Amniotic stem cell (primary cell): ENCODE data around the gene NEK6.

Experiments
- DNase-seq: peaks from one replicate; lab custom pipeline; 2025; lab: John Stamatoyannopoulos, UW

The NEK6 gene

GRCh38 chr9:124321935-124322334 lies 64.2 kb downstream of the NEK6 start:
- DNase-seq = no peak

DNA sequence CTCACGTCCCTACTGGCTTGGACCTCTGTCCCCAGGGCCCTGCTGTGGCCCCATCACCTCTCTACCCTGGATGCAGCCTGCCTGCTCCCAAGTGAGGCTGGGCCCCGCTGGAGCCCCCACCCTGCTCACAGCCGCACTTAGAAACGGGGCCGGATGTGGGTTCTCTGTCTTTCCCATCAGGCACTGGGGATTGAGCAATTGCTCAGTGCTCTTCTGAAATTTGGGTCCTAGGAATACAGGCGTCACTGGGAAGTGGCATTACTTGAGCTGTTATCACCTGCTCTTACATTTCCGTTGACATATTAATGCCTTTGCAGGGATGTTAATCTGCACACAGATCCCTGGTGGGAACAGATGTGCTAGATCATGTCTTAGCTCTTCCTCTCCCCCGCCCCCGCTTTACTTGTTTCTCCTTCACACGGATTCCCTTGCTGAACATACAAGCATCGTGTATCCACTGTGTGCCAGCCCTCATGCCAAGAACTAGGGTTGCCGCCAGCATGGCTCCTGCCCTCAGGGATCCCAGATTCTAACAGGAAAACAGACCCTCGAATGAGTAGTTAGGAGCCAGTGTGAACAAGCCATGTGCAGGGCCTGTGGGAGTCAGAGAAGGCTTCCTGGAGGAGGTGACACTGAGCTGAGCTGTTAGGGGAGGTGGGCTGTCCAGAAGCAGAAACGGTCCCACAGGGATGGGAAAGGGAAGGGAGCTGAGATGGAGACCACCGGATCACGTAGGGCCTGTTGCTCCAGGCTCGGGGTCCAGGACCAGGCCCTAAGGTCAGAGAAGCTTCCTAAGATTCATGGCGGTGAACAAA lies 65.1 kb downstream of the NEK6 start:
- no peak for DNase-seq

DNA sequence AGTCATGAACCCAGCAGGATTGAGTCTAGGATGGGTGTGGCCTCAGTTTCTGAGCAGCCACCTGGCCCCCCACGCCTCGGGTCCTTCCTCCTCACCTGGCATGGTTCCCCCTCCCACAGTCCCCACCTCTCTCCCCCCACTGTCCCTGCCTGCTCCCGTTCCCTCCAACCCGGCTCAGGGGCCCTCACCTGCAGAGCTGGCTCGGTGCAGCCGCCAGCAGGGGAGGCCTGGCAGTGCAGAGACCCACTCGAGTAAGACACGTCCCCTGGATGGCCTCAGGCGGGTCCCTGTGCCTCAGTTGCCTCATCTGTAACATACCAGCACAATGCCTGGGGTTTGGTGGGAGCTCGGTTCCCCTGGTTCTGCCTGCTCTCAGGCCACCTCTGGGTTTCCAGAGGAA lies 66.2 kb downstream of the NEK6 start:
- no peak for DNase-seq

GRCh38 chr9:124325816-124326215 lies 68.1 kb downstream of the NEK6 start:
- DNase-seq = no peak

DNA sequence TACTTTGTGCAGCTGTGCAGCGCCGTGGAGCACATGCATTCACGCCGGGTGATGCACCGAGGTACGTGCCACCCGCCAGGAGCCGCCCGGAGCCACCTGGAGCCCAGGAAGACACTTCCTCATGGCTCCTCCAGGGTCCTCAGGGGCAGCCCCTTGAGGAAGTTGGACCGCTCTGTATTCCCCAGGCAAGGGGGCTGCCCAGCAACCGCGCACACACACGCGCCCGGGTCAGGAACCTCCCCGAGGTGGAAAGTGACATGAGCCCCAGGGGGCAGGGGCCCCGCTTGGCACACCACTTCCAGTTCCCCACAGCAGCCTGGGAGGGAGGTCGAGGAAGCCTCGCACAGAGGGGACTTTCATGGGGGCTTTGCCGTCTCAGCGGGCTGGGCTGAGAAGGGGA lies 68.6 kb downstream of the NEK6 start:
- no peak for DNase-seq

- DNase-seq = no peak
Measured at GRCh38 chr9:124327491-124327890, 69.7 kb downstream of the NEK6 start.

DNA sequence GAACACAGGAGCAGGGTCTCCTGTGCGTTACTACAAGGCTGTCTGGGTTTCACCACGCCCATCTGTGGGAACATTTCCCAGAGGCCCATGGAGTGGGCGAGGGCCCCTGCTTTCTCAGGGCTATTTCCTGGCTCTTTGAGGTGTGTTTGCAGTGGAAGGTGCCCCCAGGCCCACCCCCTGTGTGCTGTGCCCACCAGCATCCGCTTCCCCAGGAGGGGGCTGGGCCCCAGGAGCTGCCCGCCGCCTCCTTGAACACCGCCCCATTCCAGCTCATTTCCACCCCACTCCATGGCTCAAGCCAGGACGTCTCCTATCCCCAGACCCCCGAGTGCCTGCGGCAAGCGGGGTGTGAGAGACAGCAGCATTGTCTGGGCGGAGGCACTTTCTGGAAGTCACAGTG lies 70.5 kb downstream of the NEK6 start:
- no peak for DNase-seq

GRCh38 chr9:124329206-124329792 lies 71.5 kb downstream of the NEK6 start:
- no peak for DNase-seq

DNA sequence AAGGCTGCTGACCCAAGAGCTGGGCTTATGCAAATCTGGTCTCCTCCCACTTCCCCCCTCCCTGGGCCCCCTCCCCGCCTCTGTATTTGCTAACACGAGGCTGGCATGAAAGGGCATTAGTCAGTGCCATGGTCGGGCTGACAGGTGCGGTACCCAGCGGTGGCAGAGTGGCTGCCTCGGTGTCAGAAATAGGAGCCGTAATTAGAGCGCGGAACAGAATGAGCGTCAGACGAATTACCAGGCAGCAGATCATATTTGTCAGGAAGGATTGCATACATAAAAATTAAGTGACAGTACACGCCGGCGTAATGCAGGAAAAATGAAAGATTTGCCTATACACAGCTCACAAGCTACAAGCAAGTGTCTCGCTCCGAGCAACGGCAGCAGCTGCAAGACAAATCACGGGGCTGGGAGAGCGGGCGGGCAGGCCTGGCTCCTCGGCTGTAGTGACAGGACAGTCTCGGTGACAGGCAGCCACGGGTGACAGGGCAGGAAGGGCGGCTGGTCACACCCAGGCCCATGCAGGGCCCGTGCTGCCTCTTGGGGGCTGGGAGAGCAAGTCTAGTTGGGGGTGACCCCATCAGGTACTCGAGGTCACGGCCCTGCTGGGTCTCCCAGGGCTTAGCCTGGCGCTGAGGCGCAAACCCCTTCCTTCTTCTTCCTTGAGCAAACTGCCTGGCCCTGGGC lies 72.4 kb downstream of the NEK6 start:
- DNase-seq = no peak

DNA sequence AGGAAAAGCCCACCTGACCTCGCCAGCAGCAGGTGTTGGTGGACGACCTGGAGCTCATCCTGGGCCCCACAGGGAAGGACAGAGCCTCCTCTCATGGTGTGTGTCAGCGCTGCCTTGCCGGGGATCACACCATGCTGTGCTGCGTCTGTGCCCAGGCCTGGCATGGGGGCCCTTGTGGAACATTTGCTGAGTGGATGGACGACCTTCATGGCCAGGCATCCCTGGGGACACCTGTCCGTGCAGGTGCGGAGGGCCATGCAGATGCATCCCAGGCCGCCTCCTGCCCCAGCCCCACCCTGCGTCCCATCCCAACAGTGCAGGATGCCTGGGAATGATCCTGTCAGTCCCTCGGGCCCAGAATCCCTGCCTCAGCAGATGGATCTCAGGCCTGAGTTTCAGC lies 73.8 kb downstream of the NEK6 start:
- no peak for DNase-seq

- no peak for DNase-seq
Measured at GRCh38 chr9:124332361-124333202, 74.8 kb downstream of the NEK6 start.

DNA sequence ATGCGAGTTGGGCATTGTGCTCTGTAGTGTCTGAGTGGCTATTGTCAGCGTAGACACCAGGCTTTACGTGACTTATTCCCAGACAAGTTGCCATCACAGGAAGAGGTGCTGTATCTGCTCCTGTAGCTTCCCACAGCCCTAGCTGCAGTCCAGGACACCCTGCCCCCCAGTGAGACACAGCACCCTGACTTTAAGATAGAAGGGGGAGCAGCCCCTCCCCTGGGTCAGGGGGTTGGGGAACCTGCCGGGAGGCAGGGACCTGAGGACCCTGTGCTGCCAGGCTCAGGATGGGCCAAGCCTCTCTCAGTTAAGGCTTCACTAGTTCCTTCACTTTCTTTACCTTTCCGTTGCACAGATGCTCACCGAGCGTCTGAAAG lies 75.4 kb downstream of the NEK6 start:
- DNase-seq = no peak

DNA sequence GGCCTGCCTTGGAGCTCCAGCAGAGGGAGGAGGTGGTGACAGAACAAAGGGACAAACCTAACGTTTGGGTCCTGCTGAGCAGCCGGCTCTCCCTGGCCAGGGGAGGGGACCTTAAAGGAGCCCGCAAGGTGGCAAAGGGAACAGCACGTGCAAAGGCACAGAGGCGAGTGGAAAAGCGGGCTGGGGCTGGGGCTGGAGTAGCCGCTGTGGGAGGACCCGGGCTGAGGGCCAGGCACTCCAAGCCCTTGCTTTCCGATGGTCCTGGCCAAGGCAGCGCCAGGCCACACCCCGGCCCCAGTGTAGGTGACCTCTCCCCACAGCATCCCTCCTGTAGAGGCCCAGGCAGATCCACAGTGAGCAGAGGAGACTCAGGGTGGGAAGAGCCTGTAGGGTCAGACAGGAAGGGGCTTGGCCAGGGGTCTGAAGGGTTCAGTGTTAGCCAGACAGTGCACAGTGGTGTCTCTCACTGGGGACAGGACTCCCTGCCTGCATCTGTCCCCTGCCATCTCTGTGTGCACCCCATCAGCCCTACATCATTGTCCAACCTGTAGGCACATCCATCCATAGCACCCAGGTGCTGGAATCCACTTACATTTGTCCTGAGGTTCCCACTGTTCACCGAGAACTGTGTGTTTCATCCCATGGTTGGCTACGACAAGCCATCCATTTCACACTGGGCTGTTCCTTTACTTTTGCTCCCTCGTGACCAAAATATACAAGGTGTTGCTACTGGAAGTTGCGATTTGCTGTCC lies 77.0 kb downstream of the NEK6 start:
- no peak for DNase-seq

DNA sequence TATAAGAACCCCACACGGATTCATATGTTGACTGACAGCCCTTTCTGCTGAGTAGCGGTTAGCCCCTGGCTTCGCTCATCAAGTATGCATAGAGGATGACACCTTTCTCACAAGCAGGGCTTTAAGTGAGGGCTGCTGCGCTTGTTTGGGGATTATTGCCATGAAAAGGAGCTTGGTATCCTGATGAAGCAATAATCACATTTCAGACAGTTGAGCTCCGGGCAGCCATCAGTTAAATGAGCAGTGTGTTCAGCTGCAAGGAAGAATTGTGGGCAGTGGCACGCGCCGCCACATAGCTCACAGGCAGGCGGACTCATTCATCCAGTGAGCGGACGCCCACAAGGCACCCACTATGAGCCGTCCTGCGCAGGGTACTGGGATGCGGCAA lies 77.6 kb downstream of the NEK6 start:
- DNase-seq = no peak

GRCh38 chr9:124337562-124337961 lies 79.8 kb downstream of the NEK6 start:
- DNase-seq = no peak

GRCh38 chr9:124339603-124340146 lies 81.9 kb downstream of the NEK6 start:
- DNase-seq = no peak

- no peak for DNase-seq
Measured at GRCh38 chr9:124340219-124341069, 82.7 kb downstream of the NEK6 start.

DNA sequence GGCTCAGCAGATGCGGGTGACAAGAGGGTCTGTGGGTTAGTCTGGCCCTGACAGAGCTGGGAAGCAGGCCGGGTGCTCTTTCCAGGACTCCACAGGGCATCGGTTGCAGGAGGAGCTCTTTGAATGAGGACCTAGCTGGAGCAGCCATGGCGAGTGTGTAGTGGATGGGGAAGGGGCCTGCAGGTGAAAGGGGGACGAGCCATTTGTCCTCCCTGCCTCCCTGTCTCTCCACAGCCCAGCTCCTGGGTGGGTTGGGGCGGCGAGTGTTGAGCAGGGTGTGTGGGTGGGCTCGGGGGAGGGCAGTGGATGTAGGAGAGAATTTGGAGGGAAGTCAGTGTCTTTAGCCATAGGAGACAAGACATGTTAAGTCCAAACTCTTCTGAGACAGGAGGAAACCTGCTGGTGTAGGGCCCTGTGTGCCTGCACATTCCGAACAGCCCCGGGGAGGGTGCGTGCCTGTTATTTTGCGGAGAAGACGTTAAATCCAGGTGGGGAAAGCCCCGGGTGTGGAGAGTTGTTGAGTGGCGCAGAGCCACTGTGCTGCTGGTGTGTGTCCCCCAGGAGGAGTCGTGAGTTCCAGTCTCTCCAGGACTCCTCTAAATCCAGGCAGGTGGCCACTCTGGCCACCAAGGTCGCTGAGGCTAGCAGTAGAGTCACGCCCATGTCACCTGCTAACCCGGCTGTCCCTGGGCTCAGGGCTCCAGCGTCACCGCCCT lies 83.9 kb downstream of the NEK6 start:
- DNase-seq = no peak

GRCh38 chr9:124342402-124342775 lies 84.6 kb downstream of the NEK6 start:
- no peak for DNase-seq
